SK-N-SH (cell line): ENCODE results near the gene PPP6R2. TPM values are rescaled to one million over a fixed set of nuclear protein-coding genes. Genes with fewer than 3 reads are reported as not detected.
"Not testable (repeated sequence)": the region's sequence is repeated elsewhere in the genome, so short reads cannot be mapped to it uniquely, and the experiment has no call there.

Source experiments
- CTCF ChIA-PET: fragments of 300-600, 350-600 bp; formaldehyde crosslinking; extraction: SDS; loops from one replicate; lab custom pipeline; 2021; lab: Yijun Ruan, JAX
- POLR2A ChIA-PET: fragments of 350-600 bp; sonication (Branson Sonifier 250); formaldehyde crosslinking; extraction: SDS; loops from one replicate; lab custom pipeline; 2020; ENCODE audit warnings: antibody characterized with exemption, inconsistent platforms; lab: Yijun Ruan, JAX
- DNase-seq: peaks from one replicate; pipeline ENCODE4 v3.0.0; 2012
- H2AFZ ChIP-seq: fragments of 200-600 bp; sonication (generic); 2 replicates; pipeline ENCODE4 v1.8.1; 2016; ENCODE audit warnings: antibody characterized with exemption, mild to moderate bottlenecking, low read depth
- H3F3A ChIP-seq: fragments of 200-600 bp; sonication (generic); replicated peaks from 2 replicates; pipeline ENCODE3; 2016; ENCODE audit warnings: antibody characterized with exemption, mild to moderate bottlenecking; ENCODE audit not compliant: insufficient read depth
- H3K27ac ChIP-seq, 2 experiments: fragments of 200-500 bp in 1 of 2; fragments of 200-600 bp in 1 of 2; sonication (Bioruptor generic) in 1 of 2; sonication (generic), shearing (Covaris generic) in 1 of 2; 2 replicates each; pipeline versions ENCODE4 v1.5.1 to v1.6.1; 2014 to 2016; ENCODE audit warnings: low read depth in 2 of 2, inconsistent platforms in 1 of 2, low read length in 1 of 2, mild to moderate bottlenecking in 1 of 2, mixed read lengths in 1 of 2
- H3K27me3 ChIP-seq: fragments of 200-600 bp; sonication (generic), shearing (Covaris generic); 2 replicates; pipeline ENCODE4 v1.6.1; 2016; ENCODE audit warnings: mixed run types; ENCODE audit not compliant: insufficient read depth
- H3K36me3 ChIP-seq, 2 experiments: fragments of 200-500 bp in 1 of 2; fragments of 200-600 bp in 1 of 2; sonication (Bioruptor generic) in 1 of 2; sonication (generic) in 1 of 2; replicated peaks in 1 of 2; 2 replicates each; pipeline versions ENCODE3 to v1.5.1; 2014 to 2016; ENCODE audit warnings: low read length in 1 of 2, mild to moderate bottlenecking in 1 of 2; ENCODE audit not compliant: insufficient read depth in 2 of 2, control insufficient read depth in 1 of 2
- H3K4me1 ChIP-seq, 2 experiments: fragments of 200-500 bp in 1 of 2; fragments of 200-600 bp in 1 of 2; sonication (Bioruptor generic) in 1 of 2; sonication (generic), shearing (Covaris generic) in 1 of 2; 2 replicates each; pipeline versions ENCODE4 v1.5.1 to v1.6.1; 2014 to 2016; ENCODE audit warnings: low read depth in 1 of 2, low read length in 1 of 2, mixed run types in 1 of 2; ENCODE audit not compliant: insufficient read depth in 2 of 2, control insufficient read depth in 1 of 2
- H3K4me2 ChIP-seq: fragments of 200-600 bp; sonication (generic), shearing (Covaris generic); 2 replicates; pipeline ENCODE4 v1.6.1; 2017; ENCODE audit warnings: mixed run types
- H3K4me3 ChIP-seq, 2 experiments: fragments of 200-500 bp in 1 of 2; fragments of 200-600 bp in 1 of 2; sonication (Bioruptor generic) in 1 of 2; sonication (generic), shearing (Covaris generic) in 1 of 2; 2 replicates each; pipeline versions ENCODE4 v1.5.1 to v1.8.1; 2014 to 2016; ENCODE audit warnings: low read depth in 2 of 2, inconsistent platforms in 1 of 2, low read length in 1 of 2, mild to moderate bottlenecking in 1 of 2, mixed read lengths in 1 of 2, moderate library complexity in 1 of 2
- H3K79me2 ChIP-seq: fragments of 200-600 bp; sonication (generic); 2 replicates; pipeline ENCODE4 v1.8.1; 2017; ENCODE audit warnings: mild to moderate bottlenecking; ENCODE audit not compliant: insufficient read depth
- H3K9ac ChIP-seq: fragments of 200-600 bp; sonication (generic); 2 replicates; pipeline ENCODE4 v1.6.1; 2017; ENCODE audit warnings: mixed run types
- H3K9me2 ChIP-seq: fragments of 200-600 bp; sonication (generic); 2 replicates; pipeline ENCODE4 v1.6.1; 2017; ENCODE audit warnings: mixed run types
- H3K9me3 ChIP-seq: fragments of 200-600 bp; sonication (generic); 2 replicates; pipeline ENCODE4 v1.6.1; 2017; ENCODE audit warnings: mixed run types, mild to moderate bottlenecking, moderate library complexity
- H4K20me1 ChIP-seq: fragments of 200-600 bp; sonication (generic); 2 replicates; pipeline ENCODE4 v1.6.1; 2017; ENCODE audit warnings: mild to moderate bottlenecking, mixed run types; ENCODE audit not compliant: insufficient read depth
- FOXJ3 ChIP-seq: sonication (generic); formaldehyde crosslinking; IDR thresholded peaks from 2 replicates; pipeline ENCODE4 v1.5.1; 2020; ENCODE audit warnings: mild to moderate bottlenecking, missing genetic modification reagents
- GABPA ChIP-seq: IDR thresholded peaks from 2 replicates; pipeline ENCODE4 v1.4.0; 2012; ENCODE audit warnings: low read depth, mild to moderate bottlenecking
- GATA2 ChIP-seq: sonication (generic); formaldehyde crosslinking; IDR thresholded peaks from 2 replicates; pipeline ENCODE4 v1.5.0; 2020; ENCODE audit warnings: mild to moderate bottlenecking, missing genetic modification reagents
- JUND ChIP-seq: IDR thresholded peaks from 2 replicates; pipeline ENCODE4 v1.4.0; 2012
- MEF2A ChIP-seq: IDR thresholded peaks from 2 replicates; pipeline ENCODE4 v1.4.0; 2012; ENCODE audit warnings: low read depth, borderline replicate concordance
- NRF1 ChIP-seq: IDR thresholded peaks from 2 replicates; pipeline ENCODE4 v1.6.1; 2012; ENCODE audit warnings: low read depth, mild to moderate bottlenecking, low read length
- POLR2AphosphoS5 ChIP-seq: IDR thresholded peaks from 2 replicates; pipeline ENCODE4 v1.6.1; 2012; ENCODE audit warnings: low read depth, low read length
- RAD21 ChIP-seq: IDR thresholded peaks from 2 replicates; pipeline ENCODE4 v1.6.1; 2012; ENCODE audit warnings: mild to moderate bottlenecking, low read length
- RCOR1 ChIP-seq: fragments of 150-350 bp; IDR thresholded peaks from 2 replicates; pipeline ENCODE4 v1.6.1; 2017; ENCODE audit warnings: antibody characterized with exemption, low read length
- RFX5 ChIP-seq: IDR thresholded peaks from 2 replicates; pipeline ENCODE4 v1.6.1; 2012; ENCODE audit warnings: mild to moderate bottlenecking, improper control_type of control experiment, low read length
- SIN3A ChIP-seq: IDR thresholded peaks from 2 replicates; pipeline ENCODE4 v1.6.1; 2012; ENCODE audit warnings: low read depth, mild to moderate bottlenecking, low read length, moderate library complexity, borderline replicate concordance
- SMC3 ChIP-seq: IDR thresholded peaks from 2 replicates; pipeline ENCODE4 v1.6.1; 2012; ENCODE audit warnings: low read depth, low read length, improper control_type of control experiment
- TCF12 ChIP-seq: IDR thresholded peaks from 2 replicates; pipeline ENCODE4 v1.4.0; 2012
- TEAD4 ChIP-seq: IDR thresholded peaks from 2 replicates; pipeline ENCODE4 v1.4.0; 2012; ENCODE audit warnings: mild to moderate bottlenecking, borderline replicate concordance; ENCODE audit not compliant: insufficient read depth
- YY1 ChIP-seq: IDR thresholded peaks from 2 replicates; pipeline ENCODE4 v1.4.0; 2012; ENCODE audit warnings: low read depth, mild to moderate bottlenecking
- WGBS: methylation state at CpG from one replicate; pipeline ENCODE4 v1.1.6; 2017; ENCODE audit warnings: low lambda C conversion rate; 5-methylcytosine and 5-hydroxymethylcytosine counted together
- polyA plus RNA-seq, 3 experiments: library from polyadenylated mRNA; depleted of rRNA; stranded (reverse); fragments of >200 nt; gene quantifications; 2 replicates each; pipeline ENCODE4 v1.2.3, GENCODE V29; 2012
- TF ChIP-seq, protein P1 (sequence below): fragments of 150-350 bp; IDR thresholded peaks from 2 replicates; pipeline ENCODE4 v1.6.1; 2016; ENCODE audit warnings: mild to moderate bottlenecking, low read depth, low read length
- TF ChIP-seq, protein P2 (sequence below): IDR thresholded peaks from 2 replicates; pipeline ENCODE4 v1.6.1; 2012; ENCODE audit warnings: mild to moderate bottlenecking, low read depth, low read length, moderate library complexity
- TF ChIP-seq, protein P3 (sequence below): IDR thresholded peaks from 2 replicates; pipeline ENCODE4 v1.4.0; 2012; ENCODE audit warnings: low read depth, borderline replicate concordance

PPP6R2 gene
- polyA plus RNA-seq, 1 of the 3 experiments (the other 2 are of a cell fraction), result 45.7 TPM

DNA sequence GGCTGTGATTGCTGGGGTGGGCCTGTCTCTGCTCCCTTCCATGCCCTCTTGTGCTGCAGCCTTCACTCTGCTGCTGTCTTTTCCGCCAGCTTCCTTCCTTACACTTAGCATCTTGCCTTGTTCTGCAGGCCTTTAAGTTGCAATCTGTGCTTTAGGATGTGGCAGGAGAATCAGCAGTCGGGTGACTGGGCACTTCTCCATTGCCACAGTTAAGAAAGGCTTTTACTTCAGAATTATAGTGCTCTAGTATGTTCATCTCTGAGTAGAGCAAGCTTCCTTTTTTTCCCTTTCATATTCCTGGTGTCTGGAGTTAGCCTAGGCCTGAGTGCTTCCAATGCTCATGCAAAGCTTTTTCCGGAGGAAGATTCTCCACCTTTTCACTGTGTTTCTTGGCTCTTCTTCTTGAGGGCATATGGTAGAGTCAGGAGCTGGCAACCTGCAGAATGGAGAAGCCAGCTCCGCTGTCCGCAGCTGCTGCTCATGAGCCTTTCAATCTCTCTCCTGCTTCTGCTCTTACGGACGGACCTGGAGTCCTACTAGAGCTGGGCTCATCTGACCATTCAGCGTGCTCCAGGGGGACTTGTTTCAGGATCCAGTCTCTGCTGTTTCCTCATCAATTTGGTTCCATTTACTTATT, 20.2 kb downstream of the PPP6R2 start:
- POLR2A ChIA-PET, result interaction anchor here (0.6 kb wide), 2 partner anchors 8 to 26 kb away, joined by 3 to 4 read pairs; no protein-coding TSS in a partner anchor
- Histone ChIP-seq H3K27ac (no peak overlapping the region), H3K4me2 (no peak overlapping the region), H3K4me3 (no peak overlapping the region), H3K27me3 (no peaks in the 10 kb centered on the region), H3K9me3 (no peaks in the 10 kb centered on the region), H3K4me1 (no peaks in the 10 kb centered on the region; a peak in 1 of 4 replicates), H3F3A (peaks cover 9% of the 10 kb centered on the region), H3K9me2 (no peaks in the 10 kb centered on the region), H3K9ac (no peak overlapping the region), H2AFZ (no peak overlapping the region), H4K20me1 (peaks cover 72% of the 10 kb centered on the region), H3K79me2 (peaks cover 95% of the 10 kb centered on the region), H3K36me3 (peaks cover 3 to 10% of the 10 kb centered on the region in 2 experiments)
- WGBS, result 97% methylated on average over 8 of the region's 8 CpGs
- TF ChIP-seq GATA2 (CRISPR knock-in tag), result no peak
- TF ChIP-seq, protein P1, sequence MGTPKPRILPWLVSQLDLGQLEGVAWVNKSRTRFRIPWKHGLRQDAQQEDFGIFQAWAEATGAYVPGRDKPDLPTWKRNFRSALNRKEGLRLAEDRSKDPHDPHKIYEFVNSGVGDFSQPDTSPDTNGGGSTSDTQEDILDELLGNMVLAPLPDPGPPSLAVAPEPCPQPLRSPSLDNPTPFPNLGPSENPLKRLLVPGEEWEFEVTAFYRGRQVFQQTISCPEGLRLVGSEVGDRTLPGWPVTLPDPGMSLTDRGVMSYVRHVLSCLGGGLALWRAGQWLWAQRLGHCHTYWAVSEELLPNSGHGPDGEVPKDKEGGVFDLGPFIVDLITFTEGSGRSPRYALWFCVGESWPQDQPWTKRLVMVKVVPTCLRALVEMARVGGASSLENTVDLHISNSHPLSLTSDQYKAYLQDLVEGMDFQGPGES, result no peak
- TF ChIP-seq RAD21, result no peak
- TF ChIP-seq GABPA, result no peak
- no peak for TF ChIP-seq MEF2A
- TF ChIP-seq TCF12, result no peak
- no peak for TF ChIP-seq RFX5
- no peak for TF ChIP-seq TEAD4
- TF ChIP-seq, protein P2, sequence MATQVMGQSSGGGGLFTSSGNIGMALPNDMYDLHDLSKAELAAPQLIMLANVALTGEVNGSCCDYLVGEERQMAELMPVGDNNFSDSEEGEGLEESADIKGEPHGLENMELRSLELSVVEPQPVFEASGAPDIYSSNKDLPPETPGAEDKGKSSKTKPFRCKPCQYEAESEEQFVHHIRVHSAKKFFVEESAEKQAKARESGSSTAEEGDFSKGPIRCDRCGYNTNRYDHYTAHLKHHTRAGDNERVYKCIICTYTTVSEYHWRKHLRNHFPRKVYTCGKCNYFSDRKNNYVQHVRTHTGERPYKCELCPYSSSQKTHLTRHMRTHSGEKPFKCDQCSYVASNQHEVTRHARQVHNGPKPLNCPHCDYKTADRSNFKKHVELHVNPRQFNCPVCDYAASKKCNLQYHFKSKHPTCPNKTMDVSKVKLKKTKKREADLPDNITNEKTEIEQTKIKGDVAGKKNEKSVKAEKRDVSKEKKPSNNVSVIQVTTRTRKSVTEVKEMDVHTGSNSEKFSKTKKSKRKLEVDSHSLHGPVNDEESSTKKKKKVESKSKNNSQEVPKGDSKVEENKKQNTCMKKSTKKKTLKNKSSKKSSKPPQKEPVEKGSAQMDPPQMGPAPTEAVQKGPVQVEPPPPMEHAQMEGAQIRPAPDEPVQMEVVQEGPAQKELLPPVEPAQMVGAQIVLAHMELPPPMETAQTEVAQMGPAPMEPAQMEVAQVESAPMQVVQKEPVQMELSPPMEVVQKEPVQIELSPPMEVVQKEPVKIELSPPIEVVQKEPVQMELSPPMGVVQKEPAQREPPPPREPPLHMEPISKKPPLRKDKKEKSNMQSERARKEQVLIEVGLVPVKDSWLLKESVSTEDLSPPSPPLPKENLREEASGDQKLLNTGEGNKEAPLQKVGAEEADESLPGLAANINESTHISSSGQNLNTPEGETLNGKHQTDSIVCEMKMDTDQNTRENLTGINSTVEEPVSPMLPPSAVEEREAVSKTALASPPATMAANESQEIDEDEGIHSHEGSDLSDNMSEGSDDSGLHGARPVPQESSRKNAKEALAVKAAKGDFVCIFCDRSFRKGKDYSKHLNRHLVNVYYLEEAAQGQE, result no peak
- no peak for TF ChIP-seq SMC3
- no peak for TF ChIP-seq POLR2AphosphoS5
- TF ChIP-seq FOXJ3 (CRISPR knock-in tag), result no peak
- TF ChIP-seq NRF1, result no peak
- TF ChIP-seq JUND, result no peak
- TF ChIP-seq YY1, result no peak
- TF ChIP-seq RCOR1, result no peak
- TF ChIP-seq, protein P3, sequence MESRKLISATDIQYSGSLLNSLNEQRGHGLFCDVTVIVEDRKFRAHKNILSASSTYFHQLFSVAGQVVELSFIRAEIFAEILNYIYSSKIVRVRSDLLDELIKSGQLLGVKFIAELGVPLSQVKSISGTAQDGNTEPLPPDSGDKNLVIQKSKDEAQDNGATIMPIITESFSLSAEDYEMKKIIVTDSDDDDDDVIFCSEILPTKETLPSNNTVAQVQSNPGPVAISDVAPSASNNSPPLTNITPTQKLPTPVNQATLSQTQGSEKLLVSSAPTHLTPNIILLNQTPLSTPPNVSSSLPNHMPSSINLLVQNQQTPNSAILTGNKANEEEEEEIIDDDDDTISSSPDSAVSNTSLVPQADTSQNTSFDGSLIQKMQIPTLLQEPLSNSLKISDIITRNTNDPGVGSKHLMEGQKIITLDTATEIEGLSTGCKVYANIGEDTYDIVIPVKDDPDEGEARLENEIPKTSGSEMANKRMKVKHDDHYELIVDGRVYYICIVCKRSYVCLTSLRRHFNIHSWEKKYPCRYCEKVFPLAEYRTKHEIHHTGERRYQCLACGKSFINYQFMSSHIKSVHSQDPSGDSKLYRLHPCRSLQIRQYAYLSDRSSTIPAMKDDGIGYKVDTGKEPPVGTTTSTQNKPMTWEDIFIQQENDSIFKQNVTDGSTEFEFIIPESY, result no peak
- no peak for TF ChIP-seq SIN3A
- no peak for DNase-seq
- CTCF ChIA-PET, result interaction anchor here (0.6 to 1.3 kb wide), 4 partner anchors 14 to 111 kb away, joined by 3 to 4 read pairs (median 3); no protein-coding TSS in a partner anchor

DNA sequence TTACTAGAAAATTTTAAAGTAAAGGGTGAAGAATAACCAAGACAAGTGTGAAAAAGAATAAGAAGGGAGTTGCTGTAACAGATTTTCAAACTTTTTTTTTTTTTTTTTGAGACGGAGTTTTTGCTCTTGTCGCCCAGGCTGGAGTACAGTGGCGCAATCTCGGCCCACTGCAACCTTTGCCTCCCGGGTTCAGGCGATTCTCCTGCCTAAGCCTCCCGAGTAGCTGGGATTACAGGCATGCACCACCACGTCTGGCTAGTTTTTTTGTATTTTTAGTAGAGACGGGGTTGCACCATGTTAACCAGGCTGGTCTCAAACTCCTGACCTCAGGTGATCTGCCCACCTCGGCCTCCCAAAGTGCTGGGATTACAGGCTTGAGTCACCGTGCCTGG, 20.7 kb downstream of the PPP6R2 start:
- Histone ChIP-seq H3K36me3 (peaks cover 3 to 13% of the 10 kb centered on the region in 2 experiments), H4K20me1 (peaks cover 68% of the 10 kb centered on the region), H3K79me2 (peaks cover 96% of the 10 kb centered on the region)
- H3K9me2 ChIP-seq, H3K4me2 ChIP-seq, H3K27me3 ChIP-seq, H3K27ac ChIP-seq, H3K9ac ChIP-seq, H3K9me3 ChIP-seq, H3K4me1 ChIP-seq, H3K4me3 ChIP-seq, H3F3A ChIP-seq, DNase-seq, H2AFZ ChIP-seq: not testable (repeated sequence)
- ChIA-PET POLR2A (interaction anchor here (0.6 kb wide), 1 partner anchor 26 kb away, joined by 3 read pairs; no protein-coding TSS in a partner anchor), CTCF (interaction anchor here (1.2 to 1.3 kb wide), 2 partner anchors 14 to 22 kb away, joined by 3 read pairs; no protein-coding TSS in a partner anchor)
- 97% methylated on average over 11 of the region's 11 CpGs for WGBS
